ENCODE measurements around the gene SMYD1.
A peak's percentile ranks its signal among the peaks of the same experiment; 100 is the strongest.

SMYD1 gene

DNA sequence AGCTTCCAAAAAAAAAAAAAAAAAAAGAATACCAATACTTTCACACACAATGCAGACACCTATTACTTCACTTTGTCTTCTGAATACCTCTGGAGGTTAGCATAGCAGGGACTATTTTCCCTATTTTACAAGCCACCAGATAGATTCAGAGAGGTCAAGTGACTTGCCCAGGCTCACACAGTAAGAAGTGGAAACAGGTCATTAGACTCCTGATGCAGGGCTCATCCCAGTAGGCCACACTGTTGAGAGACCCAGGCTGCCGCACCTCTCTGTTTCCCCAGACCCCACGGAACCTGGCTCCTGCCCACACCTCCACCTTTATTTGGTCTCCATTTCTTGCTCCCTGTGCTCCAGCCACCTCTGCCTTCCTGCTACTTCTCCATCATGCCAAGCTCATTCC, 19.4 kb downstream of the SMYD1 start:
- no peak for DNase-seq (ENCODE audit: low read depth in 2 of 2)

DNA sequence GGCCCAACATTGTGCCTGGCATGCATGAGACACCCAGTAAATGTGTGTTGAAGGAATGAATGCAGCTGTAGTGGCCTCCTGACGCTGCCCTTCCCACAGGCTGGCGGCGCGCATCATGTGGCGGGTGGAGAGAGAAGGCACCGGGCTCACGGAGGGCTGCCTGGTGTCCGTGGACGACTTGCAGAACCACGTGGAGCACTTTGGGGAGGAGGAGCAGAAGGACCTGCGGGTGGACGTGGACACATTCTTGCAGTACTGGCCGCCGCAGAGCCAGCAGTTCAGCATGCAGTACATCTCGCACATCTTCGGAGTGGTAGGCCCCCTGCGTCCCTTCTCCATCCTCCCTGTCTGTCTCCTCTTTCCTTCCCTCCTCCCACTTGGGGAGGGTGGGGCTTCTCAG, 20.1 kb downstream of the SMYD1 start:
- DNase-seq (ENCODE audit: low read depth in 2 of 2): no peak

- no peak for DNase-seq (ENCODE audit: low read depth in 2 of 2)
Observed at GRCh38 chr2:88088999-88089398, 21.4 kb downstream of the SMYD1 start.

DNA sequence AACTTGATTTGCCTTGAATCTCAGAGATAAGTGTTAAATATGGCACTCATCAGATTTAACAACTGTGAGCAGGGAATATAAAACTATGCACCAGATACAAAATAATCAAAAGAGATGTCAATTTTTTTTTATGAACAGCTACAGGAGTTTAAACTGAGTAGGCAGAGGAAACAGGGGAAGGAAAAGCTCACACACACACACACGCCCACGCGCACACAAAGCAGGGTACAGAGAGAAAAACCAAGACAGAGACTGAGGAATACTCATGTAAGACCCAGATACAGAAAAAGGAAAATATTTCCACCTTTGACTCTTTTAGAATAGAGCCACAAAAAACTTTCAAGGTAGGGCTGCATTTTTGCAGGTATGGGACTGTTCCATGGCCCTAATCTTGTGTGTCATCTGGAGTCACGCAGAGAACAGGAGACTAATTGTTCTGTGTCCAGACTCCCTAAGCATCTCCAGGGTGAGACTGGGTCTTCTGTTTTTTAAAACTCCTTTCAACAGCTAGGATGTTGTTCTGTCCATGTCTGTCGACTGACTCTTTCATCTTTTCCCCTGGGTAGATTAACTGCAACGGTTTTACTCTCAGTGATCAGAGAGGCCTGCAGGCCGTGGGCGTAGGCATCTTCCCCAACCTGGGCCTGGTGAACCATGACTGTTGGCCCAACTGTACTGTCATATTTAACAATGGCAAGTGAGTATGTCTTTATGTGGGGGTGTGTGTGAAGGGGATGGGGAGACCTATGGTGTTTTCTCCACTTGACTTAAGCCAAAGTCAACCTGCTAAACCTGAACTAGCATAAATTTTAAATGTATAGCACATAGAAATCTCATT, 23.0 kb downstream of the SMYD1 start:
- peak; percentile 4 to 26 for DNase-seq (ENCODE audit: low read depth in 2 of 2)

- no peak for DNase-seq (ENCODE audit: low read depth in 2 of 2)
Observed at GRCh38 chr2:88091943-88092342, 24.3 kb downstream of the SMYD1 start.

- DNase-seq (ENCODE audit: low read depth in 2 of 2): no peak
Observed at GRCh38 chr2:88092773-88093172, 25.1 kb downstream of the SMYD1 start.

GRCh38 chr2:88095022-88095421, 27.4 kb downstream of the SMYD1 start:
- no peak for DNase-seq (ENCODE audit: low read depth in 2 of 2)

- DNase-seq (ENCODE audit: low read depth in 2 of 2): no peak
Observed at GRCh38 chr2:88096708-88097107, 29.1 kb downstream of the SMYD1 start.

- DNase-seq (ENCODE audit: low read depth in 2 of 2): no peak
Observed at GRCh38 chr2:88097192-88097591, 29.6 kb downstream of the SMYD1 start.

GRCh38 chr2:88097891-88098557, 30.4 kb downstream of the SMYD1 start:
- DNase-seq (ENCODE audit: low read depth in 2 of 2): no peak

DNA sequence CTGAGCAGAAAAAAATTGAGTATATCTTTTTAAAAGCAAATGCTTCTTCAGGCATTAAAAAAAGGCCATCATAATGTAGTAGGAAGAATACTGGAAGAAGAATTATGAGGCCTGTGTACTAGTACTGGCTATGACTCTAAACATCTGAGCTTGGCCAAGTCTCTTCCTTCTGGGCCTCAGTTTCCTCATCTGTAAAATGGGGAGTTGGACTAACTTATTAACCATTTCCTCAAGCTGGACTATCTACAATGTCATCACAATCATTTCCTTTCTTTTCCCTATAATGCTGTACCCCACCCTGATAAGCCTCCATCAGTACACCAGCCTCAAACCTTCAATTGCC, 30.9 kb downstream of the SMYD1 start:
- no peak for DNase-seq (ENCODE audit: low read depth in 2 of 2)

- no peak for DNase-seq (ENCODE audit: low read depth in 2 of 2)
Observed at GRCh38 chr2:88099798-88100488, 32.3 kb downstream of the SMYD1 start.

DNA sequence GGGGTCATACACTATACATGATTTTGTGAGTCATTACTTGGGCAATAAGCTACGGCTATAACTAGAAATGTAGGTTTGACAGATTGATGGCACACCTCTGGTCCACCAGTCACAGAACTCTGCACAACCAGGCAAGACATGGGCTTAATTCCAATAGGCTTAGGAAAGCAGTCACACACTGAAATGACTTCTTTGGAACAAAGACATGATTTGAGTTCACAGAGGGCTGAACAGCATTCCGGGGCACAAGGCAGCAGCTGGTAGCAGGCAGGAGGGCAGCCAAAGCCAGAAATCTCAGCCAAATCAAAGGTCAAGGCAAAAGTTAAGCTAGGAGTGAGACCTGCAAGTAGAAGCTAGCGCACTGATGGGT, 32.8 kb downstream of the SMYD1 start:
- DNase-seq (ENCODE audit: low read depth in 2 of 2): no peak

GRCh38 chr2:88108796-88109195, 41.2 kb downstream of the SMYD1 start:
- no peak for DNase-seq (ENCODE audit: low read depth in 2 of 2)

DNA sequence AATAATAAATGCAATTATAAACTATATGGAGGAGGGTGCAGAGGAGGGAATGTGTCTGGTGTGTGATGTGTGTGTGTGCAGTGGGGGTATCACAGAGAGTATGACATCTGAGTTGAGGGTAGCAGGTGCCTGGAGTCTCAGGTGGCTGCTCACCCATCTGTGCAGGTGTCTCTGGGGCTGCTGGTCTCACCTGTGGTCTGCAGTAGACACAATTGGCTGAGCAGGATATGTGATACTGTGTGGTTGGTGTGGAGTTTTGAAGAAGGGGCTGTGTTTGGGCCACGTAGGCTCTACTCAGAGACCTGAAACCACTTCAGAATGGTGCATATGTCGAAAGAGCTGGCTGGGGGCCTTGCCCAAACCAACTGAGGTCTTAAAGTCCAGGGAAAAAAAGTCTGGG, 43.2 kb downstream of the SMYD1 start:
- DNase-seq (ENCODE audit: low read depth in 2 of 2): no peak

DNA sequence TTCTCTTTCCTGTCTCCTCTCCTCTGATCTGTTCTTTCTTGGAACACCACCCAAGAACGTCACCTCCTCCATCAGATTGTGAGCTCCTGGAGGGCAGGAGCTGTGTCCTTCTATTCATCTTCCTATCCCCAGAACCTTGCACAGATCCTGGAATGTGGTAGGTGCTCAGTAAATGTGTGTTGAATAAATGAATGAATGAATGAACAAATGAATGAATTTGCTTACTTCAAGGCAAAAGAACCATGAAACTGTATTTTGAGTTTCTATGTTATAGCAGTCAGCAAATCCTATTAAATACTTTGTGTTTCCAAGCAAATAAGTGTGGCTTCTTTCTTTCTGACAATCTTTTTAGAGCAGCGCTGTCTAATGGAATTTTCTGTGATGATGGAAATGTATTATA, 45.4 kb downstream of the SMYD1 start:
- DNase-seq (ENCODE audit: low read depth in 2 of 2): no peak

- no peak for DNase-seq (ENCODE audit: low read depth in 2 of 2)
Observed at GRCh38 chr2:88114889-88115288, 47.3 kb downstream of the SMYD1 start.

GRCh38 chr2:88115825-88116518, 48.3 kb downstream of the SMYD1 start:
- DNase-seq (ENCODE audit: low read depth in 2 of 2): no peak

GRCh38 chr2:88116669-88117432, 49.2 kb downstream of the SMYD1 start:
- no peak for DNase-seq (ENCODE audit: low read depth in 2 of 2)

- no peak for DNase-seq (ENCODE audit: low read depth in 2 of 2)
Observed at GRCh38 chr2:88117973-88118372, 50.3 kb downstream of the SMYD1 start.

DNA sequence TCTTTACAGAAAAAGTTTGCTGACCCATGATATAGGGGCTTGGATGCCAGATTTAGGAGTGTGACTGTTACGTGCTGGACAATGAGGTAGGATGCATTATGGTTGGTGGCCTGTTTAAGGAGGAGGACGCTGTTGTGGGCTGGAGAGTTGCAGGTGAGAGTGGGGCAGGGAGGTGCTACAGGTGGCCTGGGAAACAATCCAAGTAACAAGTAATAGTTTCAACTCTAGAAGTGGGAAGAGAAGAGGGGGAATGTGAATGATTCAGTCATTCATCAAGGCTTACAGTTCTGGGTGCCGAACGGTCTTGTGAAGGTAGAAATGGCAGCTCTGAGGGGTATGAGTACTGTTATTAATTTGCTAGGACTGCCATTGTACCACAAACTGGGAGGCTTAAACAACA, 54.1 kb downstream of the SMYD1 start:
- no peak for DNase-seq (ENCODE audit: low read depth in 2 of 2)
